OCI-LY1 (cell line): ENCODE measurements around the gene B9D1.

Experiments used
- H2AFZ ChIP-seq: fragments of 200-600 bp; sonication (generic), shearing (Covaris generic); 2 replicates; pipeline ENCODE4 v1.6.0; 2014; ENCODE audit warnings: antibody characterized with exemption, mild to moderate bottlenecking, low read length
- H3F3A ChIP-seq: fragments of 200-600 bp; sonication (generic), shearing (Covaris generic); 2 replicates; pipeline ENCODE4 v1.6.0; 2014; ENCODE audit warnings: mild to moderate bottlenecking, antibody characterized with exemption, low read length, moderate library complexity; ENCODE audit not compliant: insufficient read depth
- H3K27ac ChIP-seq: fragments of 200-600 bp; sonication (generic); 2 replicates; pipeline ENCODE4 v1.5.1; 2014; ENCODE audit warnings: low read length, mixed run types, mild to moderate bottlenecking, low read depth; ENCODE audit not compliant: poor library complexity, severe bottlenecking
- H3K27me3 ChIP-seq: fragments of 200-600 bp; sonication (generic); 2 replicates; pipeline ENCODE4 v1.6.0; 2014; ENCODE audit warnings: antibody characterized with exemption, mild to moderate bottlenecking, low read length, moderate library complexity; ENCODE audit not compliant: insufficient read depth
- H3K36me3 ChIP-seq: fragments of 200-600 bp; sonication (generic); 2 replicates; pipeline ENCODE4 v1.6.1; 2014; ENCODE audit warnings: mild to moderate bottlenecking, antibody characterized with exemption, low read length, moderate library complexity, mixed read lengths; ENCODE audit not compliant: insufficient read depth
- H3K4me1 ChIP-seq: fragments of 200-600 bp; sonication (generic); 2 replicates; pipeline ENCODE4 v1.5.1; 2014; ENCODE audit warnings: mild to moderate bottlenecking, low read length, moderate library complexity; ENCODE audit not compliant: insufficient read depth, severe bottlenecking
- H3K4me2 ChIP-seq: fragments of 200-600 bp; sonication (generic), shearing (Covaris generic); 2 replicates; pipeline ENCODE4 v1.6.1; 2014; ENCODE audit warnings: low read length
- H3K4me3 ChIP-seq: fragments of 200-600 bp; sonication (generic); 2 replicates; pipeline ENCODE4 v1.5.1; 2014; ENCODE audit warnings: low read length, low read depth, mild to moderate bottlenecking, mixed read lengths; ENCODE audit not compliant: poor library complexity, severe bottlenecking
- H3K79me2 ChIP-seq: fragments of 200-600 bp; shearing (Covaris generic); 2 replicates; pipeline ENCODE4 v1.6.1; 2016; ENCODE audit warnings: mixed run types, low read length, mixed read lengths; ENCODE audit not compliant: insufficient read depth
- H3K9ac ChIP-seq: fragments of 200-600 bp; sonication (generic), shearing (Covaris generic); 2 replicates; pipeline ENCODE4 v1.6.1; 2014; ENCODE audit warnings: mild to moderate bottlenecking, low read length, mixed read lengths
- H3K9me2 ChIP-seq: fragments of 200-600 bp; sonication (generic), shearing (Covaris generic); 2 replicates; pipeline ENCODE4 v1.6.1; 2014; ENCODE audit warnings: low read depth, mild to moderate bottlenecking, low read length, mixed read lengths
- H3K9me3 ChIP-seq: fragments of 200-600 bp; shearing (Covaris generic); 2 replicates; pipeline ENCODE4 v1.6.1; 2014; ENCODE audit warnings: low read length, mixed read lengths
- H4K20me1 ChIP-seq: fragments of 200-600 bp; sonication (generic), shearing (Covaris generic); 2 replicates; pipeline ENCODE4 v1.6.0; 2016; ENCODE audit warnings: mild to moderate bottlenecking, low read length; ENCODE audit not compliant: insufficient read depth
- EZH2 ChIP-seq: fragments of 200-600 bp; sonication (generic), shearing (Covaris generic); IDR thresholded peaks from 2 replicates; pipeline ENCODE4 v1.8.0; 2017; ENCODE audit warnings: borderline replicate concordance, mixed run types, mild to moderate bottlenecking, antibody characterized with exemption, low read length, moderate library complexity, mixed read lengths
- TF ChIP-seq, protein P1 (sequence below): fragments of 200-600 bp; sonication (generic), shearing (Covaris generic); IDR thresholded peaks from 2 replicates; pipeline ENCODE4 v1.5.1; 2017; ENCODE audit warnings: mild to moderate bottlenecking, antibody characterized with exemption, low read length, moderate library complexity, mixed read lengths

B9D1 gene

DNA sequence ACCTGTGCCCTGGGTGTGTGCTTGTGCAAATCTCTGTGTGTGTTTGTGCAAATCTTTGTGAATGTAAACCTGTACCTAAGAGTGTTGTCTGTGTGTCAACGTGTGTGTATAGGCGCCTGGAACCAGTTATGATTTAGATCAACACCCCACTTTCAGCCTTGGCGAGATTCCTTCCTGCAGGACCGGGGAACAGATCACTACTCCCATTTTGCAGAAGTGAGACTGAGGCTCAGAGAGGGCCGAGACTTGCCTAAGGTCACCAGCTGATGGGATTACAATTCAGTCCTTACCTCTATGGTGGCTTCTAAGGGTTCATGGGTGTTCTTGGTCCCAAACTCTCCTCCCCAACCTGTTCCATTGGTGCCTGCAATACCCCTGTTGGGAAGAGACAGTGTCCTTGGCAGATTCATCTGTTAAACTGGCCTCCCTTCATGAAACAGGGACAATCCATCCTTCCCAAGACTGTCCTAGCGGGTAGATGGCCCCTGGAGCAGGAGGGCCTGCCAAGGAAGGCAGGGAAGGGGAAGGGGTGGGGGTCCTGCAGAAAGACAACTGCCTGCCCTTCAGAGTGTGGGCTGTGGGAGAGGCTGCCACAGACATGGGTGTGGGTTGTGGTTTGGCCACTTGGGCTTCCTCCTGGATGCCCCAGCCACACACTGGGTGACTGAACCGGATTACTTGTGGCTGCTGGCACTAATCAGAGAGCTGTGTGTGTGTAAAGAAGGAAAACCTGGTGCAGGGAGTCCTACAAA is 8.9 kb upstream of the B9D1 start:
- H3K9me3 ChIP-seq = no peaks in the 10 kb centered on the region
- no peak overlapping the region for H3K4me3 ChIP-seq
- no peaks in the 10 kb centered on the region for H3K4me1 ChIP-seq
- no peaks in the 10 kb centered on the region for H3K36me3 ChIP-seq
- no peak overlapping the region for H3K4me2 ChIP-seq
- no peaks in the 10 kb centered on the region for H3K27me3 ChIP-seq
- TF ChIP-seq, protein P1, sequence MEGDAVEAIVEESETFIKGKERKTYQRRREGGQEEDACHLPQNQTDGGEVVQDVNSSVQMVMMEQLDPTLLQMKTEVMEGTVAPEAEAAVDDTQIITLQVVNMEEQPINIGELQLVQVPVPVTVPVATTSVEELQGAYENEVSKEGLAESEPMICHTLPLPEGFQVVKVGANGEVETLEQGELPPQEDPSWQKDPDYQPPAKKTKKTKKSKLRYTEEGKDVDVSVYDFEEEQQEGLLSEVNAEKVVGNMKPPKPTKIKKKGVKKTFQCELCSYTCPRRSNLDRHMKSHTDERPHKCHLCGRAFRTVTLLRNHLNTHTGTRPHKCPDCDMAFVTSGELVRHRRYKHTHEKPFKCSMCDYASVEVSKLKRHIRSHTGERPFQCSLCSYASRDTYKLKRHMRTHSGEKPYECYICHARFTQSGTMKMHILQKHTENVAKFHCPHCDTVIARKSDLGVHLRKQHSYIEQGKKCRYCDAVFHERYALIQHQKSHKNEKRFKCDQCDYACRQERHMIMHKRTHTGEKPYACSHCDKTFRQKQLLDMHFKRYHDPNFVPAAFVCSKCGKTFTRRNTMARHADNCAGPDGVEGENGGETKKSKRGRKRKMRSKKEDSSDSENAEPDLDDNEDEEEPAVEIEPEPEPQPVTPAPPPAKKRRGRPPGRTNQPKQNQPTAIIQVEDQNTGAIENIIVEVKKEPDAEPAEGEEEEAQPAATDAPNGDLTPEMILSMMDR = no peak
- no peak for TF ChIP-seq EZH2
- H3K79me2 ChIP-seq = no peaks in the 10 kb centered on the region
- H3K9me2 ChIP-seq = no peaks in the 10 kb centered on the region
- H2AFZ ChIP-seq = no peak overlapping the region
- H3F3A ChIP-seq = no peaks in the 10 kb centered on the region
- H3K27ac ChIP-seq = no peak overlapping the region
- H3K9ac ChIP-seq = no peak overlapping the region
- H4K20me1 ChIP-seq = no peaks in the 10 kb centered on the region

DNA sequence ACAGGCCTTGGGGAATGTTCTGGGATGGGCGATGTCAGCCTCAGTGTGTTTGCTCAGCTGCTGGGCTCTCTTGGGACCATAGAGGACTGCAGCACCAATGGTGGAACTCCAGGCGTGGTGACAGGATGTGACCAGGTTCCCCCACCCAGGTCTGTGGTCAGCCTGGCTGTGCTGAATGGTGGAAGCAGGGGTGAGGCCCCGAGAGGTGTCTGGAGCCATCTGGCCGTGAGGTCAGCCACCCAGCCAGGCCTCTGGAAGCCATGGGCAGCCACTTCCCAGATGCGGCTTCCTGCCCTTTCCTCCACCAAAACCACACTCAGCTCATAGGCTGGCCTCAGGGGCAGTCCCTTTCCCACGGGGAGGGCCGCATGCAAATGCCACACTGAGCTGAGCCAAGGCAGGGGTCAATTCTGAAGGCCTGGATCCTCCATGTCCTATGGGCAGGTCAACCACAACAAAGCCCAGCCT is 8.0 kb upstream of the B9D1 start:
- no peak for TF ChIP-seq EZH2
- TF ChIP-seq, protein P1 = no peak
- no peaks in the 10 kb centered on the region for H3F3A ChIP-seq
- no peak overlapping the region for H3K9ac ChIP-seq
- no peaks in the 10 kb centered on the region for H4K20me1 ChIP-seq
- no peak overlapping the region for H3K27ac ChIP-seq
- no peak overlapping the region for H3K4me3 ChIP-seq
- H3K27me3 ChIP-seq = no peaks in the 10 kb centered on the region
- H3K4me2 ChIP-seq = no peak overlapping the region
- no peaks in the 10 kb centered on the region for H3K4me1 ChIP-seq
- no peaks in the 10 kb centered on the region for H3K9me3 ChIP-seq
- no peaks in the 10 kb centered on the region for H3K9me2 ChIP-seq
- H2AFZ ChIP-seq = no peak overlapping the region
- H3K79me2 ChIP-seq = no peaks in the 10 kb centered on the region
- no peaks in the 10 kb centered on the region for H3K36me3 ChIP-seq

DNA sequence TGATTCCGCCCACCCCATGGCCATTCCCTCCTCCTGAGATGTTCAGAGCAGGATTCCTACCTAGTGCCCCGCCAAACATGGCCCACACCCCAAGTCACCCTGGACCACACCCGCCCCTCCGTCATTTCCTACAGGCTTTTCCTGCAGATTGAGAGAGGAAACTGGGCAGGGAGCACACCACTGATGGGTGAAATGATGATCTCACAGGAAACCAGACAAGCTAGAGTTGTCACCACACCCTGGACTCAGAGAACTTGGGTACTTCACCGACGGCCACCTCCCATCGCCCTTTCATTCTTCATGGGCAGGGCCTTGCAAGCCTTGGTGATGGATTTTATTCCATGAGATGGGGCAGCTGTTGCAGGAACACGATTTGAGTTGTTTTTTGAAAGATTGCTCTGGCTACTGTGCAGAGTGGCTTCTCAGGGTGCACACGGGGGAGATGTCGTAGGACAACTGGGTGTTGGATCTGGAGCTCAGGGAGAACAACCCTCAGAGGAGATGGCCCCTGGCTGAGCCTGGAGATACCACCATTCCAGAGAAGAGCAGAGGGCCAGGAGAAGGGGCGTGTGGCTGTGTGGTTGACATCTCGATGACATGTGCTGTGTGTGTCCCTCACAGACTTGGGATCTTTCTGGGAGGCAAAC is 7.4 kb upstream of the B9D1 start:
- Histone ChIP-seq H2AFZ (no peak overlapping the region), H3K9me3 (no peaks in the 10 kb centered on the region), H3K4me1 (no peaks in the 10 kb centered on the region), H3K79me2 (no peaks in the 10 kb centered on the region), H3K4me3 (no peak overlapping the region), H3F3A (no peaks in the 10 kb centered on the region), H3K27me3 (no peaks in the 10 kb centered on the region), H3K27ac (no peak overlapping the region), H3K9ac (no peak overlapping the region), H4K20me1 (no peaks in the 10 kb centered on the region), H3K9me2 (no peaks in the 10 kb centered on the region), H3K4me2 (no peak overlapping the region), H3K36me3 (no peaks in the 10 kb centered on the region)
- TF ChIP-seq, protein P1 = no peak
- no peak for TF ChIP-seq EZH2
